Progenitor cell of endocrine pancreas (in vitro differentiated cells): ENCODE data around the gene PCDHGB3. TPM values are rescaled to one million over a fixed set of nuclear protein-coding genes. Genes with fewer than 3 reads are reported as not detected.
"Not testable (repeated sequence)": the region's sequence is repeated elsewhere in the genome, so short reads cannot be mapped to it uniquely, and the experiment has no call there.

Source experiments
- DNase-seq: peaks from one replicate; pipeline ENCODE4 v3.0.0; 2021; ENCODE audit warnings: low spot score; ENCODE audit not compliant: unreplicated experiment
- H3K27ac Mint-ChIP-seq: 2 replicates; pipeline ENCODE4 v1.8.0; 2021; ENCODE audit warnings: mild to moderate bottlenecking, moderate library complexity, mixed read lengths
- H3K27me3 Mint-ChIP-seq: 2 replicates; pipeline ENCODE4 v1.8.0; 2021; ENCODE audit warnings: mixed read lengths
- H3K36me3 Mint-ChIP-seq: 2 replicates; pipeline ENCODE4 v1.8.0; 2022; ENCODE audit warnings: mixed read lengths; ENCODE audit not compliant: insufficient read depth
- H3K4me1 Mint-ChIP-seq: 2 replicates; pipeline ENCODE4 v1.8.0; 2021; ENCODE audit warnings: low read depth, mixed read lengths
- H3K4me3 Mint-ChIP-seq: 2 replicates; pipeline ENCODE4 v1.8.0; 2021; ENCODE audit warnings: low read depth, mild to moderate bottlenecking, moderate library complexity, mixed read lengths
- H3K9me3 Mint-ChIP-seq: 2 replicates; pipeline ENCODE4 v1.8.0; 2021; ENCODE audit warnings: low read depth, mixed read lengths
- CTCF ChIP-seq: fragments of 200-600 bp; sonication (generic); IDR thresholded peaks from one replicate; pipeline ENCODE4 v1.5.0; 2021; ENCODE audit warnings: antibody characterized with exemption, mild to moderate bottlenecking; ENCODE audit not compliant: unreplicated experiment
- total RNA-seq: library from RNA; stranded (reverse); gene quantifications from 2 replicates; pipeline ENCODE4 v1.2.1, GENCODE V29; 2021

The PCDHGB3 gene
- total RNA-seq, 1 donor from 2014 or later, result 0.60 TPM

GRCh38 chr5:141412854-141413539 lies 43.0 kb downstream of the PCDHGB3 start, which contains the start of gene PCDHGA10:
Gene PCDHGA10 (plus strand): TSS chr5:141412987. CDS start chr5:141413176, 189 bp downstream.
- Mint-ChIP-seq H3K4me1 (peaks cover 2% of the 10 kb centered on the region), H3K27ac (peak within 1 kb of the TSS; percentile 96), H3K36me3 (peaks cover 63% of the 10 kb centered on the region), H3K9me3 (peaks cover 45% of the 10 kb centered on the region), H3K4me3 (peak within 1 kb of the TSS; percentile 80), H3K27me3 (no peaks in the 10 kb centered on the region)
- TF ChIP-seq CTCF, result peak; percentile 68
- DNase-seq, result no peak

- peak overlapping the region; percentile 96 for H3K27ac Mint-ChIP-seq
- no peak for DNase-seq
- peak overlapping the region; percentile 80 for H3K4me3 Mint-ChIP-seq
- no peaks in the 10 kb centered on the region for H3K4me1 Mint-ChIP-seq
- H3K27me3 Mint-ChIP-seq, result no peaks in the 10 kb centered on the region
- peaks cover 66% of the 10 kb centered on the region for H3K36me3 Mint-ChIP-seq
- peaks cover 48% of the 10 kb centered on the region for H3K9me3 Mint-ChIP-seq
- TF ChIP-seq CTCF, result no peak
These were observed 43.6 kb downstream of the PCDHGB3 start for GRCh38 chr5:141413540-141414069.

GRCh38 chr5:141414548-141415274 lies 44.7 kb downstream of the PCDHGB3 start:
- peaks cover 63% of the 10 kb centered on the region for H3K36me3 Mint-ChIP-seq
- peak overlapping the region; percentile 39 for H3K27ac Mint-ChIP-seq
- not testable (repeated sequence) for H3K4me3 Mint-ChIP-seq, H3K4me1 Mint-ChIP-seq, H3K27me3 Mint-ChIP-seq, DNase-seq
- peaks cover 45% of the 10 kb centered on the region for H3K9me3 Mint-ChIP-seq

GRCh38 chr5:141415275-141415618 lies 45.2 kb downstream of the PCDHGB3 start:
- not testable (repeated sequence) for H3K4me3 Mint-ChIP-seq, H3K27me3 Mint-ChIP-seq, H3K27ac Mint-ChIP-seq, H3K4me1 Mint-ChIP-seq, DNase-seq
- peaks cover 65% of the 10 kb centered on the region for H3K36me3 Mint-ChIP-seq
- peaks cover 46% of the 10 kb centered on the region for H3K9me3 Mint-ChIP-seq

GRCh38 chr5:141417494-141418172 lies 47.6 kb downstream of the PCDHGB3 start, which contains the start of gene PCDHGB7:
Gene PCDHGB7 (plus strand): TSS chr5:141417677. CDS start chr5:141417860, 183 bp downstream.
- peak; percentile 25 for TF ChIP-seq CTCF
- not testable (repeated sequence) for DNase-seq, H3K4me1 Mint-ChIP-seq, H3K27me3 Mint-ChIP-seq
- Mint-ChIP-seq H3K4me3 (peak within 1 kb of the TSS; percentile 62), H3K36me3 (peaks cover 72% of the 10 kb centered on the region), H3K9me3 (peaks cover 51% of the 10 kb centered on the region), H3K27ac (peak within 1 kb of the TSS; percentile 91)
